GM19324 (cell line): ENCODE measurements around the gene LMF2.
"Not testable (repeated sequence)": the region's sequence is repeated elsewhere in the genome, so short reads cannot be mapped to it uniquely, and the experiment has no call there.

Source experiments
- ATAC-seq: cut with Tn5 transposase; IDR thresholded peaks from one replicate; pipeline ENCODE4 v1.9.1; 2021; ENCODE audit warnings: mild to moderate bottlenecking, moderate library complexity; ENCODE audit not compliant: unreplicated experiment, low FRiP score

LMF2 gene, protein sequence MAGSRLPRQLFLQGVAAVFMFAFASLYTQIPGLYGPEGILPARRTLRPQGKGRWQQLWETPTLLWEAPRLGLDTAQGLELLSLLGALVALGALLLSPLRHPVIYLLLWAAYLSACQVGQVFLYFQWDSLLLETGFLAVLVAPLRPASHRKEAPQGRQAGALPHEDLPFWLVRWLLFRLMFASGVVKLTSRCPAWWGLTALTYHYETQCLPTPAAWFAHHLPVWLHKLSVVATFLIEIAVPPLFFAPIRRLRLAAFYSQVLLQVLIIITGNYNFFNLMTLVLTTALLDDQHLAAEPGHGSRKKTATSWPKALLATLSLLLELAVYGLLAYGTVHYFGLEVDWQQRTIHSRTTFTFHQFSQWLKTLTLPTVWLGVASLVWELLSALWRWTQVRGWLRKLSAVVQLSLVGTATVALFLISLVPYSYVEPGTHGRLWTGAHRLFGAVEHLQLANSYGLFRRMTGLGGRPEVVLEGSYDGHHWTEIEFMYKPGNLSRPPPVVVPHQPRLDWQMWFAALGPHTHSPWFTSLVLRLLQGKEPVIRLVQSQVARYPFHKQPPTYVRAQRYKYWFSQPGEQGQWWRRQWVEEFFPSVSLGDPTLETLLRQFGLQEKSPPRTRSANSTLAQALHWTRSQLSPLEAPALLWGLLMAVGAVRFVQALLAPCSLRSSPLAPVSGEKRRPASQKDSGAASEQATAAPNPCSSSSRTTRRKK

DNA sequence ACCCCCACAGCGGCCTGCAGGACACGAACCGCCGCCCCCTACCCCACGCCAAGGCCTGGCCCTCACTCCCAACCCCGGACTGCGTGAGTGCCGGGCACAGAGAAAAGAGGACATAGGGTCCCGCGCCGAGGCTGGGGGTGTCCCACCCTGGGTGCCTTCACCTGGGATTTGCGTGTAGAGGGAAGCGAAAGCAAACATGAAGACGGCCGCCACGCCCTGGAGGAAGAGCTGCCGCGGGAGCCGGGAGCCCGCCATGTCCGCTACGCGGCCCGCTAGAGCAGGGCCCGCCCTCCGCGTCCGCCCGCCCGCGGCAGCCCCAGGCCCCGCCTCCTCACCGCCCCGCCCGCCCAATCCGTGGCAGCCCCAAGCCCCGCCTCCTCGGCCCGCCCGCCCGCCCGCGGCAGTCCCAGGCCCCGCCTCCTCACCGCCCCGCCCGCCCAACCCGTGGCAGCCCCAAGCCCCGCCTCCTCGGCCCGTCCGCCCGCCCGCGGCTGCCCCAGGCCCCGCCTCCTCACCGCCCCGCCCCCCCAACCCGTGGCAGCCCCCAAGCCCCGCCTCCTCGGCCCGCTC lies at the start of gene LMF2:
LMF2 (minus strand) TSS at position 282 of the 570 bp plus-strand sequence; CDS start at position 255, 27 bp downstream.
- ATAC-seq: peak; percentile 55

DNA sequence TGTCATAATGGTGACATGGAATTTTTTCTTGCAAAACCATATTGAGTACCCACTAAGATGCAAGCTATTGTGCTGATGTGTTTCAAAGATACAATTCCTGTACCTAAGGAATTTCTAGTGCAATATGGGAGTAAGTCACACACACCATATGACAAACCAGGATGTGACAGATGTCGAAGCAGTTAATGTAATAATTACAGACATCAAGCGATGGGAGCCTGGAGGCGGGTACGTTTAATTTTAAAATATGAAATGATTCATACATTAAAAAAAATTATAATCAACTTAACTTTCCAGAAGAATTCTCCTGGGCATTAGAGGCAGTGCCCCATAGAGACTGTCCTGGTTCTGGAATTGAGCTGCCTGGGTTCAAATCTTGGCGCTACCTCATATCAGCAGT lies 49.2 kb upstream of the LMF2 start:
- ATAC-seq: no peak

DNA sequence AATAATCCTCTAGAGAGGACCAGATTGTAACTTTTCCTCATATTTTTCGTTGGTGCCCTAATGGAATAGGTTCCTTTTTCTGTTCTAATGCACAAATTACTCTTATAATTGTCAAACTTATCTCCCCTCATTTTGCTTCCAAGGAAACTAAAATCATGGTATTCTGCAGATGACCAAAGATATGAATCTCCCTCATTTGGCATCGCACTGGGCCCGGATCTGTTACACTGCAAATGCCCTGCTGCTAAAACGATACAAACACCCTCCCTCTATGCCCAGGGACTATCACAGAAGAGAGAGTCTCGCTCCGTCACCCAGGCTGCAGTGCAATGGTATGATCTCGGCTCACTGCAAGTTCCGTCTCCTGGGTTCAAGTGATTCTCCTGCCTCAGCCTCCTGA lies 45.8 kb upstream of the LMF2 start:
- ATAC-seq: no peak

DNA sequence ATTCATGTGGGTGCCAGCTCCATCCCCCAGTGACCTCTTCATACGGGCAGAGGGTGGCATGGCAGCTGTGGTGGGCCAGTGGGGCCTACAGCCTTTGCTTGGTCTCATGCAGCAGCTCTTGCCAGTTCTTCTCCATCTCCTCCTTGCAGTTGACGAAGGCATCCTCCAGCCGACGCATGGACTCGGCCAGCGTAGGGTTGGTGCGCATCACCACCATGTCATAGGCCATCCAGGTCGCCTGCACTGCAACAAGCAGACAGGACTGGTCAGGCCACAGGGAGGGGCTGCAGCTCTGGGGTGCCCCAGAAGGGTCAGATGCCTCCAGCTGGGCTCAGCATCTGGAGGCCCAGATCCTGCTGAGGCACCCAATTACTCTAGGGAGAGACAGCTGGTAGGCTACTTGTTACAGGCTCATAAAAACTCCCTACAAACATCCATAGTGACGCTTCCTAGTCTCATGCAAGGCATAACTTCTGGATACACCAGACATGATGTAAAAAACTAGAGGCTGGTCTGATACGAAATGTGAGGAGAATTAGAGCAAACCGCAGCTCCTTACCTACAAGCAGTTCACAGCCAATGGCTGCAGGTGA lies 43.8 kb upstream of the LMF2 start:
- ATAC-seq: no peak

DNA sequence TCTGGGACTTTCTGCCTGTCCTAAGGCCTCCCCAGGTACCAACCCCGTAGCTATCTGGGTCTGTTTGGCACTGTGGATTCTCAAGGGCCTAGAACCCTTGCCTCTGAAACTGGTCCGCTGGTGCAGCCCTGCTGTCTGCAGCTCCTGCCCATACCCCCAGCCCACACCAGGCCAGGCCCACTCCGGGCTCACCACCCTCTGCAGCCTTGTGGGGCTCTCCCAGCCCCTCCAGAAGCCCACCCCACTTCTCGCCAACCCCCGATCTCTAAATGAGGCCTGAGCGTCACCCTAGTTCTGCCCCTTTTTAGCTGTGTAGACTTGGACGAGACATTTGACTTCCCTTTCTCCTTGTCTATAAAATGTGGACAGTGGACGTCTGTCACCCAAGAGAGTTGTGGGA lies 42.9 kb upstream of the LMF2 start:
- ATAC-seq: no peak

DNA sequence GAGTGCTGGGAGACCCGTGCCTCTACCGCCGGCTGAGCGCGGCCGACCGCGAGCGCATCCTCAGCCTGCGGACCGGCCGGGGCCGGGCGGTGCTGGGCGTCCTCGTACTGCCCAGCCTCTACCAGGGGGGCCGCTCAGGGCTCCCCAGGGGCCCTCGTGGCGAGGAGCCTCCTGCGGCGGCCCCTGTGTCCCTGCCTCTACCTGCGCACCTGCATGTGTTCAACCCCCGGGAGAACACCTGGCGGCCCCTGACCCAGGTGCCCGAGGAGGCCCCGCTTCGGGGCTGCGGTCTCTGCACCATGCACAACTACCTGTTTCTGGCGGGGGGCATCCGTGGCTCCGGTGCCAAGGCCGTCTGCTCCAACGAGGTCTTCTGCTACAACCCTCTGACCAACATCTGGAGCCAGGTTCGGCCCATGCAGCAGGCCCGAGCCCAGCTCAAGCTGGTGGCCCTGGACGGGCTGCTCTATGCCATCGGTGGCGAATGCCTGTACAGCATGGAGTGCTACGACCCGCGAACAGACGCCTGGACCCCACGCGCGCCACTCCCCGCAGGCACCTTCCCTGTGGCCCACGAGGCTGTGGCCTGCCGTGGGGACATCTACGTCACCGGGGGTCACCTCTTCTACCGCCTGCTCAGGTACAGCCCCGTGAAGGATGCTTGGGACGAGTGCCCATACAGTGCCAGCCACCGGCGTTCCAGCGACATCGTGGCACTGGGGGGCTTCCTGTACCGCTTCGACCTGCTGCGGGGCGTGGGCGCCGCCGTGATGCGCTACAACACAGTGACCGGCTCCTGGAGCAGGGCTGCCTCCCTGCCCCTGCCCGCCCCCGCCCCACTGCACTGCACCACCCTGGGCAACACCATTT lies 41.7 kb upstream of the LMF2 start:
- ATAC-seq: no peak

DNA sequence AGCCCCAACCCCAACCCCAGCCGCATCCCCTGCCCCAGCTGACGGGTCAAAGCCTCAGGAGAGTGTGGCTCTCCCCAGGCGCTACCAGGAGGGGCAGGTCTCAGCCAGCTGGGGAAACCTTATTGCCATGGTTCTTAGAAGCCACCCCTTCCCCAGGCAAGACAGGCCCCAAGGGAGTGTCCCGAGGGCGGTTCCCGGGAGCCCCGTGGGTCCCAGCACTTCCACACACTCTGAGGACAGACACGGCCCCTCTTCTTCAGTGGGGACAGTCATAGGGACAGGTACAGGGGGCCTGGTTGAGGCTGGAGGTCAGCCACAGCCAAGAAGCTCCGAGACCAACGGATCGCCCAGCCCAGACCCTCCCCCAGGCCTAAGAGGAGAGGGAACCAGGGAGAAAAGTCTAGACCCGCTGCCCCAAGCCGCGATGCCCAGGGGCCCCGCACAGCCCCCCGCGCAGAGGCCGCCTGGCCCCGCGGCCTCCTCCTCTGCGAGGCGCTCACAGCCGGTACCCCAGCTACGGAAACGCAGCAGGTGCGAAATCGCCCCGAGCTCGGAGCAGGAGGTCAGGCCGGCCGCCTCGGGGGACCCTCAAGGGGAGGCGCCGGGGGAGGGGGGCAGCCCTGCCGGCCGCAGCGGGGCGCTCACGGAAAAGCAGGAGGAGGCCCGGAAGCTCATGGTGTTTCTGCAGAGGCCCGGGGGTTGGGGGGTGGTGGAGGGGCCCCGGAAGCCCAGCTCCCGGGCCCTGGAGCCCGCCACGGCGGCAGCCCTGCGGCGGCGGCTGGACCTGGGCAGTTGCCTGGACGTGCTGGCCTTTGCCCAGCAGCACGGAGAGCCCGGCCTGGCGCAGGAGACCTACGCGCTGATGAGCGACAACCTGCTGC lies 40.8 kb upstream of the LMF2 start:
- ATAC-seq: no peak

DNA sequence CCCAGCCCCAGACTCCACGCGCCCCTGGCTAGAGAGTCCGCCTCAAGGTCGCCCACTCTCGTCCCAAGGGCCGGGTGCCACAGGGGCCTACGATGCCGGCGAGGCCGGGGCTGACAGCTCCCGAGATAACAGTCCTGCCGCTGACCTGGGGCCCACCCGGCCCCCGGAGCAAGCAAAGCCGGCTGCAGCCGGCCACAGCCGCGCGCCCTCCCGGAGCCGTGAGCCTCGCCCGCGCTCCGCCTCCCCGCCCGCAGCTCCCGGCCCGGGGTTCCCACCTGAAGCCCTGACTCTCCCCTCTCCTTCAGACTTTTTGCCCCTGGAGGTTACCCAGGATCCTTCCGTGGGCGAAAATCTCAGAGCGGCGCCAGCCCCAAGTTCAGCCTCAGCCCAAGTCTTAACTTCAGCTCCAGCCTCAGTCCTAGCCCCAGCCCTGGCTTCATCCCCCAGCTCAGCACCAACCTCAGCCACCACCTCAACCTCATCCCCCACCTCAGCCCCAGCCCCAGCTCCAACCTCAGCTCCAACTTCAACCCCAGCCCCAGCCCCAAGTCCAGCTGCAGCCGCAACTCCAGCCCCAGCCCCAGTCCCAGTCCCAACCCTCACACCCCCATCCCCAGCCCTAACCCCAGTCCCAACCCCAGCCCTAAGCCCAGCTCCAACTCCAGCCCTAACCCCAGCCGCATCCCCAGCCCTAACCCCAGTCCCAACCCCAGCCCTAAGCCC lies 39.9 kb upstream of the LMF2 start:
- no peak for ATAC-seq

DNA sequence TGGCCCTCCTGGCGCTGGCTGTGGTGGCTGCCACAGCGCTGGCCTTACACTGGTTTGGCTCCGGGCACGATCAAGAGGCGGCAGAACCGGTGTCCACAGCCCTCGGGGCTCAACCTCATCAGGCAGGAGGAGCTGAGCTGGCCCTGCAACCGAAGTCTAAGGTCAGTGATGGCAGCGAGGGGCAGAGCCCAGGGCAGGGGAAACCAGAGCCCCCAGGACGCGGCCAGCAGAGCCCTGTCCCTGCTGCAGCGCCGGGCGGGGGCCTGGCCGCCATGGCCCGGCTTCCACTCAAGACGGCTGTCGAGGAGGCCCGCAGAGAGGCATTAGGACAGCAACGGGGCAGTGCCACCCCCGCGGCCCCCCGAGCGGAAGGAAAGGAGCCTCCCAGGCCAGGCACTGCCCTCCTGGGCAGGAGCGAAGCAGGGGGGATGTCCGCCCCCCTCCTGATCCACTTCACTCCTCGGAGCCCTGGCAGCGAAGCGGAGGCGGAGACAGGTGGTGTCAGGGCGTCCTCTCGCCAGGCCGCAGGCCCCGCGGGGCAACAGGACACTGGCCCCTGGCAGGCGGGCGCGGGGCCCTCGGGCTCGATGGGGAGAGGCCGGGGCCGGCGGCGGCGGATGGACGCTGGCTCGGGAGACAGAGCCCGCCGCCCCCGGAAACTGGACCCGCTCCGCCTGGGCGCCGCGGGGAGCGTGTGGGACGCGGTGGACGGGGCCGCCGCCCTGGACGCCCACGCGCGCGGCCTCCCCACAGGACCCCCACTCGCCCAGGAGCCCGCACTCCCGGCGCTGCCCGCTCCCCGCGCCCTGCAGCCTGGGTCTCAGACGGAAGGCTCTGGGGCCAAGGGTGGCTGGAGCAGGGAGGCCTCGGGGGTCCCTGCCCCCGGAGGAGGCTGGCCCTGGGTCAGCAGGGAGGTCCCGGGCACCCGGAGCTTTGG lies 39.1 kb upstream of the LMF2 start:
- ATAC-seq: no peak

DNA sequence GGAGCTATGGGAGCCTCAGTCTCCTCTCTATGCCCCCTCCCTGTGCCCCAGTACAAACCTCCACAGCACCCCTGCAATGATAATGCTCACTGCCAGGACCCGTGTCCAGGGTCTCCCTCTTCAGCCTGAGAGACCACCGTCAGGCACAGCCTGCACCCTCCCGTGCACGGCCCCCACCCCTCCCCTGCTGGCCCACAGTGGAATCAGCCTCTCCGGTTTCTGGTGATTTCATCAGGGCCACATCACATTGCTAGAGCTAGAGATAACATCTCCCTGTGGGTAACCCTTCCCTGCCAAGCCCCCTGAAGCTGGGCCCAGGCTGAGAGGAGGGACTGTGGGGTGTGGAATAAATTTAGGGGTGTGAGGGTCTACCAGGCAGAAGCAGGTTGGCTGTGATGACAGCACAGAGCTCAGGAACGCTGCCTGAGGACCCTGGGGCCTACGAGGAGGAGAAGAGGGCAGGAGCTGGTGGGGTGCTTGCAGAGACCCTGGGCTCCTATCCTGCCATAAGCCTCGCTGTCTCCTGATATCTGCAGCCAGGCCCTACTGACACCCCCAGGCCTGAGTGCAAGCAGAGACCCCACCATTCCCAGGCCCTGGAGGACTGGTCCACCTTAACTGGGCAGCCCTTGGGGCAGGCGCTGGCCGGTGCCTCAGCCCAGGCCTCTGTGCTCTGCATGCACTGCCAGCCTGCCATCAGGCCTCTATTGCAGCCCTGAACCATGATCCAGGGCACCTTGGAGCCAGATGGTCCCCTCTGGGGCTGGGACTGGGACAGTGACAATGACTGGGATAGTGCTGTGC lies 38.2 kb upstream of the LMF2 start, which contains the start of gene KLHDC7B:
KLHDC7B (plus strand) TSS at position 378 of the 804 bp plus-strand sequence; CDS start at position 723, 345 bp downstream.
- no peak for ATAC-seq

DNA sequence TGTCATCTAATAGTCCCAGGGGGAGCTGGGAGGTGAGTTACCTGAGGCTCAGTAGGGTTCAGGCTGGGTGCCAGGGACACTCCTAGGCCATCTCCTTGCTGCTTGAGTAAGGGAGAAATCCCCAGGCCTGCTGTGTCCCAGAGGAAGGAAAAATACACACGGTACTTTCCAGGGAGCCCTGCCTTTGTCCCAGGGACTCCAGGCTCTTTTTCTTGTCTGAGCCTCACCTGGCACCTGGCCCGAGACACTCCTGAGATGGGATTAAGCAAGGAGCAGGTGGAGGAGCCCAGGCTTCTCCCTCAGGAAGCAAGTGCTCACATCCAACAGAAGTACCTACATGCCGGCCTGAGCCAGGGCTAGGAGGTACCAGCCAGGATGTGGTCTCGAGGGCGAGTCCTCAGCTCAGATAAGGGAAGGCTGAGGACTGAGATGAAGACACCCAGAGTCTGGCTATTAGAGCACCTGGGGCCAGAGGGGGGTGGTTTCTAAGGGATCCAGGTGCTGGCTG lies 37.3 kb upstream of the LMF2 start:
- ATAC-seq: no peak

DNA sequence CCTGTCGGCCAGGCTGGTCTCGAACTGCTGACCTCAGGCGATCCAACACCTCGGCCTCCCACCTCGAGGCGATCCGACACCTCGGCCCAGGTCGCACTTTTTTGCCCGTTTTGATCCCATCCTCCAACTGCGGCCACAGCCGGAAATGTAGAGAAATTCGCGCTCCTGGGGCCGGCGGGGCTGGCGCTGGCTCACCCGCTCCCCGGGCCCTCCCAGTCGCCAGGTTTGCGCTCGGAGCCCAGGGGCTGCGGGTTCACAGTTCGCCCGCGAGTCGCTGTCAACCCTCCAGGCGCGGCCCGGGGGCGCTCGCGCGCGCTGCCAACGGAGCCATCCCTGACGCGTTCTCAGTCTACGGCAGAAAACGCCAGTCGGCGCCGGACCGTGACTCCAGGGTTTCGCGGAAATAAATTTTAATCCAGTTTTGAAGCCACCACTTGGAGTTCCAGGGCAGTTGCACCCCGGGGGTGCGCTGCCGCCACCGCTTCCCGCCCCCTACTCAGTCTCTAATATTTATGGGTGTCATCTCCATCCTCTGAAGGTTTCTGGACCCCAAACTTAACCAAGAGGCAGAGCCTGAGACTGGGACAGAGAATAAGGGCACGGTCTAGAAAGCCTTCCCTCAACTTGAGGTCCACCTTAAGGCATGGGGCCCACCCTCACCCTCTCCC lies 36.7 kb upstream of the LMF2 start:
- ATAC-seq: no peak

DNA sequence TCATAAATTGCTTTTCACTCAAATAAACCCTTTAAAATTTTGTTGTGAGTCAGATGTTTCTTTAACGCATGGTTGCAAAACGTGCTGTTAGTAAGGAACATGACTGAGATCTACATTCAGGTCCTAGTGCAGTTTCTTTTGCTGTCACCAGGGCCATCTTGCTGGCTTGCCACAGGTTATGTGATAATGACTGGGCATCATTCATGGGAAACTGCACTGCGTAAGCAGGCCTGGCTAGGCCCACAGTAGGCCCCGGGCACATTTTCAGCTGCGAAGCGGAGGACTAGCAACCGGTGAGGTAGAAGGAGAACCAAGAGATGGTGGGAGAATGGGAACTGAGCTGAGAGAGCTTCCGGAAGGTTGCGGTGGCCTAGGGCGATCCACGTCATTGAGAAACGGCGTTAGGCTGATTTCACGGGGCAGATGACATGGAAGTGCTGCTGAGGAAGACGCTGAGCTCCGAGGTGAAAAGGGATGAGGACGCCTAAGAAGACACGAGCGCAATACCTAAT lies 35.0 kb upstream of the LMF2 start:
- no peak for ATAC-seq

DNA sequence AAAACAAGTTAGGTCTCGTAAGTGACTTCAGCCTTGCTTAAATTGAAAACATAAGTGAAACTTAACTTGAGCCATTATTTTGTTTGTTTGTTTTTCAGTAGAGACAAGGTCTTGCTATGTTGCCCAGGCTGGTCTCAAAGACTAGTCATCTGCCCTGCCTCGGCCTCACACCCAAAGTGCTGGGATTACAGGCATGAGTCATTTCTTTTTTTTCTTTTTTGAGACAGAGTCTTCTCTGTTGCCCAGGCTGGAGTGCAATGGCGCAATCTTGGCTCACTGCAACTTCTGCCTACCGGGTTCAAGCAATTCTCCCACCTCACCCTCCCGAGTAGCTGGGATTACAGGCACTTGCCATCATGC lies 34.1 kb upstream of the LMF2 start:
- not testable (repeated sequence) for ATAC-seq

DNA sequence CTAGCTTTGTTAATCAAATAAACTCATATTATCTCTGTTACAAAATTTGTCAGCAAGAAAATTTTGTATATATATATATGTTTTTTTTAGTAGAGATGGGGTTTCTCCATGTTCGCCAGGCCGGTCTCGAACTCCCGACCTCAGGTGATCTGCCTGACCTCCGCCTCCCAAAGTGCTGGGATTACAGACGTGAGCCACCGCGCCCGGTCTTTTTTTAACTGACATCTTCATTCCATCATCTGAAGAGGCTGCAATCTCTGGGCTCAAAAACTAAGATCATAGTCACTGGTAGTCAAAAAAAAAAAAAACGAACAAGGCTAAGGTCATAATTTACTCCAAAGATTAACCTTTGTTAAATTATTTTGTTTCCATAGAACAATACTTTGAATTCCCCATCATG lies 32.9 kb upstream of the LMF2 start:
- ATAC-seq: no peak

DNA sequence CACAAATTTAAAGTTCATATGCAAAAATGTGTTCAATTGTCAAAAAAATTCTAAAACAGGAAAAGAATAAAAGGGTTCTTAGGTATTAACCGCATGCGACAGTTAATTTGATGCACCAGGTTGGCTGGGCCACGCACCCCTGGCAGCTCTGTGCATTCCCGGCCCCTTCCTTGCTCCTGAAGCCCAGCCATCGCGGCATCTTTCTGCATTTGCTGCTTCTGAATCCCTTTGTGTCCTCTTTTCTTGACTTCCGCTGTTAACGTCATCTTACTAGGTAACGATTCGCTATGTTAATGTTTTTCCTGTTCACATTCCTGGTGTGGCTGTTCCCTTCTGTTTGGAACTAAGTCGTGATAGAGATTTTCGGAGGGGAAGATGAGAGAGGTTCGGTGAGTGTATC lies 30.3 kb upstream of the LMF2 start:
- no peak for ATAC-seq
